ENCODE measurements around the gene ATXN2. TPM values are rescaled to one million over a fixed set of nuclear protein-coding genes. Genes with fewer than 3 reads are reported as not detected.

The ATXN2 gene
- total RNA-seq, 2 experiments from 2014 or later = 36.8 to 37.8 TPM

GRCh38 chr12:111410431-111411184, 188.5 kb downstream of the ATXN2 start:
- DNase-seq (no peak), ATAC-seq (no peak)
- Mint-ChIP-seq H3K36me3 (ENCODE audit: low read depth) (peaks cover 48% of the 10 kb centered on the region), H3K4me3 (peak overlapping the region; percentile 28), H3K4me1 (ENCODE audit: low read depth) (peaks cover 73% of the 10 kb centered on the region), H3K9me3 (ENCODE audit: insufficient read depth) (no peaks in the 10 kb centered on the region), H3K27me3 (ENCODE audit: low read depth) (no peaks in the 10 kb centered on the region), H3K27ac (peak overlapping the region; percentile 91)
- POLR2A ChIA-PET = interaction anchor here (0.8 to 5.1 kb wide), 3 partner anchors 20 to 41 kb away, joined by 3 to 22 read pairs (median 4); no protein-coding TSS in a partner anchor
- CTCF ChIA-PET = interaction anchor here (0.8 to 24.7 kb wide), 8 partner anchors 11 to 40 kb away, joined by 3 to 1088 read pairs (median 9); no protein-coding TSS in a partner anchor

GRCh38 chr12:111409780-111410430, 189.2 kb downstream of the ATXN2 start:
- CTCF ChIA-PET = interaction anchor here (0.8 to 24.7 kb wide), 5 partner anchors 13 to 41 kb away, joined by 3 to 1088 read pairs (median 11); no protein-coding TSS in a partner anchor
- POLR2A ChIA-PET = interaction anchor here (3.3 to 5.1 kb wide), 2 partner anchors 20 to 35 kb away, joined by 15 to 22 read pairs; no protein-coding TSS in a partner anchor
- peaks cover 44% of the 10 kb centered on the region for H3K36me3 Mint-ChIP-seq (ENCODE audit: low read depth)
- peaks cover 70% of the 10 kb centered on the region for H3K4me1 Mint-ChIP-seq (ENCODE audit: low read depth)
- no peaks in the 10 kb centered on the region for H3K27me3 Mint-ChIP-seq (ENCODE audit: low read depth)
- peak overlapping the region; percentile 89 for H3K4me3 Mint-ChIP-seq
- peak overlapping the region; percentile 94 for H3K27ac Mint-ChIP-seq
- ATAC-seq (no peak), DNase-seq (no peak)
- no peaks in the 10 kb centered on the region for H3K9me3 Mint-ChIP-seq (ENCODE audit: insufficient read depth)

GRCh38 chr12:111409403-111409779, 189.7 kb downstream of the ATXN2 start:
- ChIA-PET CTCF (interaction anchor here (0.5 to 24.7 kb wide), 5 partner anchors 13 to 73 kb away, joined by 3 to 1088 read pairs (median 11); no protein-coding TSS in a partner anchor), POLR2A (interaction anchor here (0.9 to 5.1 kb wide), 3 partner anchors 21 to 38 kb away, joined by 3 to 22 read pairs (median 15); no protein-coding TSS in a partner anchor)
- DNase-seq (no peak), ATAC-seq (no peak)
- H3K9me3 Mint-ChIP-seq (ENCODE audit: insufficient read depth) = no peaks in the 10 kb centered on the region
- peak overlapping the region; percentile 94 for H3K27ac Mint-ChIP-seq
- H3K4me3 Mint-ChIP-seq = peak overlapping the region; percentile 89
- no peaks in the 10 kb centered on the region for H3K27me3 Mint-ChIP-seq (ENCODE audit: low read depth)
- peaks cover 40% of the 10 kb centered on the region for H3K36me3 Mint-ChIP-seq (ENCODE audit: low read depth)
- H3K4me1 Mint-ChIP-seq (ENCODE audit: low read depth) = peaks cover 70% of the 10 kb centered on the region

- no peaks in the 10 kb centered on the region for H3K9me3 Mint-ChIP-seq (ENCODE audit: insufficient read depth)
- no peak for ATAC-seq
- H3K36me3 Mint-ChIP-seq (ENCODE audit: low read depth) = peaks cover 39% of the 10 kb centered on the region
Observed at GRCh38 chr12:111408686-111409402, 190.3 kb downstream of the ATXN2 start.

GRCh38 chr12:111408116-111408440, 191.0 kb downstream of the ATXN2 start:
- no peaks in the 10 kb centered on the region for H3K9me3 Mint-ChIP-seq (ENCODE audit: insufficient read depth)
- CTCF ChIA-PET = interaction anchor here (2.0 to 24.7 kb wide), 5 partner anchors 9 to 43 kb away, joined by 6 to 1088 read pairs (median 11); no protein-coding TSS in a partner anchor
- H3K4me1 Mint-ChIP-seq (ENCODE audit: low read depth) = peaks cover 71% of the 10 kb centered on the region
- ATAC-seq = no peak
- peaks cover 32% of the 10 kb centered on the region for H3K36me3 Mint-ChIP-seq (ENCODE audit: low read depth)
- H3K27ac Mint-ChIP-seq = peak overlapping the region; percentile 94
- POLR2A ChIA-PET = interaction anchor here (3.3 to 5.1 kb wide), 3 partner anchors 22 to 37 kb away, joined by 15 to 22 read pairs (median 21); no protein-coding TSS in a partner anchor
- peak overlapping the region; percentile 89 for H3K4me3 Mint-ChIP-seq
- no peaks in the 10 kb centered on the region for H3K27me3 Mint-ChIP-seq (ENCODE audit: low read depth)
- DNase-seq = no peak

More at GRCh38 chr12:111408686-111409402, 190.3 kb downstream of the ATXN2 start:
- ChIA-PET CTCF (interaction anchor here (0.5 to 24.7 kb wide), 6 partner anchors 10 to 74 kb away, joined by 3 to 1088 read pairs (median 8); no protein-coding TSS in a partner anchor), POLR2A (interaction anchor here (0.9 to 5.1 kb wide), 4 partner anchors 21 to 38 kb away, joined by 3 to 22 read pairs (median 18); no protein-coding TSS in a partner anchor)
- no peaks in the 10 kb centered on the region for H3K27me3 Mint-ChIP-seq (ENCODE audit: low read depth)
- DNase-seq = no peak
- H3K4me3 Mint-ChIP-seq = peak overlapping the region; percentile 89
- H3K4me1 Mint-ChIP-seq (ENCODE audit: low read depth) = peaks cover 71% of the 10 kb centered on the region
- H3K27ac Mint-ChIP-seq = peak overlapping the region; percentile 94

GRCh38 chr12:111407377-111408115, 191.6 kb downstream of the ATXN2 start:
- CTCF ChIA-PET = interaction anchor here (1.4 to 24.7 kb wide), 5 partner anchors 8 to 43 kb away, joined by 4 to 1088 read pairs (median 11); no protein-coding TSS in a partner anchor
- H3K27me3 Mint-ChIP-seq (ENCODE audit: low read depth) = no peaks in the 10 kb centered on the region

GRCh38 chr12:111406474-111407376, 192.4 kb downstream of the ATXN2 start:
- Mint-ChIP-seq H3K4me3 (peak overlapping the region; percentile 89), H3K36me3 (ENCODE audit: low read depth) (peaks cover 29% of the 10 kb centered on the region), H3K9me3 (ENCODE audit: insufficient read depth) (no peaks in the 10 kb centered on the region), H3K27me3 (ENCODE audit: low read depth) (no peaks in the 10 kb centered on the region), H3K27ac (peak overlapping the region; percentile 94), H3K4me1 (ENCODE audit: low read depth) (peaks cover 63% of the 10 kb centered on the region)
- ATAC-seq (peak; percentile 2), DNase-seq (peak; percentile 58)
- CTCF ChIA-PET = interaction anchor here (1.4 to 24.7 kb wide), 3 partner anchors 10 to 44 kb away, joined by 4 to 1088 read pairs (median 26); no protein-coding TSS in a partner anchor
- POLR2A ChIA-PET = interaction anchor here (1.0 to 5.1 kb wide), 6 partner anchors 21 to 38 kb away, joined by 3 to 22 read pairs (median 11); no protein-coding TSS in a partner anchor

More at GRCh38 chr12:111407377-111408115, 191.6 kb downstream of the ATXN2 start:
- Mint-ChIP-seq H3K4me3 (peak overlapping the region; percentile 89), H3K36me3 (ENCODE audit: low read depth) (peaks cover 31% of the 10 kb centered on the region), H3K4me1 (ENCODE audit: low read depth) (peaks cover 71% of the 10 kb centered on the region), H3K27ac (peak overlapping the region; percentile 94), H3K9me3 (ENCODE audit: insufficient read depth) (no peaks in the 10 kb centered on the region)
- DNase-seq (no peak), ATAC-seq (no peak)
- POLR2A ChIA-PET = interaction anchor here (1.4 to 5.1 kb wide), 5 partner anchors 20 to 37 kb away, joined by 3 to 22 read pairs (median 15); no protein-coding TSS in a partner anchor

GRCh38 chr12:111405859-111406473, 193.1 kb downstream of the ATXN2 start, which contains the start of gene SH2B3:
Gene SH2B3, plus strand, starts transcription at chr12:111405923. Its CDS starts 12,223 bp downstream, at chr12:111418146.
- no peaks in the 10 kb centered on the region for H3K27me3 Mint-ChIP-seq (ENCODE audit: low read depth)
- peak; percentile 42 for ATAC-seq
- H3K36me3 Mint-ChIP-seq (ENCODE audit: low read depth) = peaks cover 29% of the 10 kb centered on the region
- ChIA-PET CTCF (interaction anchor here (1.4 to 24.7 kb wide), 3 partner anchors 9 to 45 kb away, joined by 4 to 1088 read pairs (median 26); no protein-coding TSS in a partner anchor), POLR2A (interaction anchor here (1.0 to 3.6 kb wide), 6 partner anchors 19 to 39 kb away, joined by 3 to 21 read pairs (median 6); no protein-coding TSS in a partner anchor)
- peak within 1 kb of the TSS; percentile 89 for H3K4me3 Mint-ChIP-seq
- H3K9me3 Mint-ChIP-seq (ENCODE audit: insufficient read depth) = no peaks in the 10 kb centered on the region
- DNase-seq = peak; percentile 88
- H3K4me1 Mint-ChIP-seq (ENCODE audit: low read depth) = peaks cover 56% of the 10 kb centered on the region
- peak within 1 kb of the TSS; percentile 94 for H3K27ac Mint-ChIP-seq

- DNase-seq = peak; percentile 100
- POLR2A ChIA-PET = interaction anchor here (0.7 to 3.6 kb wide), 14 partner anchors 20 to 1065 kb away, joined by 3 to 21 read pairs (median 6); partner anchors contain the start of genes ACAD10 and BRAP
- H3K36me3 Mint-ChIP-seq (ENCODE audit: low read depth) = peaks cover 28% of the 10 kb centered on the region
- peak overlapping the region; percentile 90 for H3K27ac Mint-ChIP-seq
- no peaks in the 10 kb centered on the region for H3K27me3 Mint-ChIP-seq (ENCODE audit: low read depth)
- peaks cover 51% of the 10 kb centered on the region for H3K4me1 Mint-ChIP-seq (ENCODE audit: low read depth)
- no peaks in the 10 kb centered on the region for H3K9me3 Mint-ChIP-seq (ENCODE audit: insufficient read depth)
- CTCF ChIA-PET = interaction anchor here (0.7 to 24.7 kb wide), 13 partner anchors 8 to 124 kb away, joined by 3 to 1088 read pairs (median 4); no protein-coding TSS in a partner anchor
- peak; percentile 75 for ATAC-seq
- peak overlapping the region; percentile 76 for H3K4me3 Mint-ChIP-seq
Observed at GRCh38 chr12:111405149-111405858, 193.8 kb downstream of the ATXN2 start.

All from activated CD8-positive, alpha-beta T cell treated with anti-CD3 and anti-CD28 coated beads, Interleukin-2, amount 10 ng/mL, durations not matched to agents 7 days and 5 days (primary cell).